PC-9 (cell line): ENCODE data around the gene CFAP54. TPM values are rescaled to one million over a fixed set of nuclear protein-coding genes. Genes with fewer than 3 reads are reported as not detected.

ENCODE experiments used
- BruUV-seq: library from RNA; stranded (reverse); fragments of 400-500 nt; replicated peaks from 2 replicates; lab custom pipeline; 2021; lab: Mats Ljungman, UMichigan
- CTCF ChIA-PET: fragments of 300-600 bp; sonication (Branson Sonifier 250); formaldehyde crosslinking; loops from one replicate; lab custom pipeline; 2022; ENCODE audit warnings: antibody characterized with exemption; lab: Charles Lee
- POLR2A ChIA-PET: fragments of 300-600 bp; sonication (Branson Sonifier 250); formaldehyde crosslinking; loops from one replicate; lab custom pipeline; 2022; ENCODE audit warnings: antibody characterized with exemption; ENCODE audit not compliant: unreplicated experiment; lab: Charles Lee
- DNase-seq, 2 experiments: peaks; one replicate each; pipeline versions ENCODE4 v3.0.0 to v3.0.0-alpha.2; 2015 to 2022; ENCODE audit warnings: mixed read lengths in 1 of 2
- H2AFZ ChIP-seq: fragments of 200-600 bp; sonication (generic); 2 replicates; pipeline ENCODE4 v1.8.1; 2017; ENCODE audit warnings: antibody characterized with exemption
- H3F3A ChIP-seq: fragments of 200-600 bp; sonication (generic); 2 replicates; pipeline ENCODE4 v1.8.1; 2017; ENCODE audit warnings: antibody characterized with exemption, mild to moderate bottlenecking, low read depth; ENCODE audit not compliant: insufficient read depth
- H3K27ac ChIP-seq: fragments of 200-600 bp; sonication (generic); 2 replicates; pipeline ENCODE4 v1.6.1; 2016; ENCODE audit warnings: mixed run types
- H3K27me3 ChIP-seq: fragments of 200-600 bp; sonication (generic); 2 replicates; pipeline ENCODE4 v1.6.1; 2016; ENCODE audit warnings: low read depth, mixed run types; ENCODE audit not compliant: insufficient read depth
- H3K36me3 ChIP-seq: fragments of 200-600 bp; sonication (generic); 2 replicates; pipeline ENCODE4 v1.6.1; 2016; ENCODE audit warnings: low read depth, mixed run types
- H3K4me1 ChIP-seq: fragments of 200-600 bp; sonication (generic); replicated peaks from 2 replicates; pipeline ENCODE4 v1.6.1; 2016; ENCODE audit warnings: mixed run types; ENCODE audit not compliant: insufficient read depth
- H3K4me2 ChIP-seq: fragments of 200-600 bp; sonication (generic); 2 replicates; pipeline ENCODE4 v1.6.1; 2017; ENCODE audit warnings: mixed run types
- H3K4me3 ChIP-seq: fragments of 200-600 bp; sonication (generic); 2 replicates; pipeline ENCODE4 v1.6.1; 2016; ENCODE audit warnings: mixed run types
- H3K79me2 ChIP-seq: fragments of 200-600 bp; sonication (generic); 2 replicates; pipeline ENCODE4 v1.6.1; 2017; ENCODE audit warnings: low read depth, mixed run types
- H3K9me2 ChIP-seq: fragments of 200-600 bp; sonication (generic); 2 replicates; pipeline ENCODE4 v1.8.1; 2017; ENCODE audit warnings: mild to moderate bottlenecking; ENCODE audit not compliant: insufficient read depth
- H3K9me3 ChIP-seq: fragments of 200-600 bp; sonication (generic); 2 replicates; pipeline ENCODE4 v1.8.1; 2016; ENCODE audit warnings: low read depth; ENCODE audit not compliant: insufficient read depth
- H4K20me1 ChIP-seq: fragments of 200-600 bp; sonication (generic); 2 replicates; pipeline ENCODE4 v1.8.1; 2017; ENCODE audit not compliant: insufficient read depth
- CTCF ChIP-seq: fragments of 200-600 bp; sonication (generic); conservative IDR thresholded peaks from 2 replicates; pipeline ENCODE4 v1.6.1; 2017; ENCODE audit warnings: mixed run types, antibody characterized with exemption, mild to moderate bottlenecking, moderate library complexity
- EZH2 ChIP-seq: fragments of 200-600 bp; sonication (generic); IDR thresholded peaks from 2 replicates; pipeline ENCODE4 v1.8.0; 2017; ENCODE audit warnings: antibody characterized with exemption, low read depth
- intact Hi-C: fragments of 100-400 bp; cut with micrococcal nuclease; formaldehyde crosslinking; loops from one replicate; pipeline ENCODE4 v1.10.0; 2022; ENCODE audit not compliant: unreplicated experiment
- total RNA-seq: library from RNA; stranded (reverse); gene quantifications from 2 replicates; pipeline ENCODE4 v1.2.3, GENCODE V29; 2021

Gene CFAP54
- total RNA-seq, 1 experiment from 2014 or later, result 16.4 TPM

- H3F3A ChIP-seq, result peaks cover 21% of the 10 kb centered on the region; the same call in 1 of the 2 replicates
- no peaks in the 10 kb centered on the region for H4K20me1 ChIP-seq
- H3K9me3 ChIP-seq, result peaks cover 19% of the 10 kb centered on the region
- TF ChIP-seq EZH2, result no peak
- TF ChIP-seq CTCF, result no peak
- ChIA-PET POLR2A (no interaction called here), CTCF (no interaction called here)
- H3K4me3 ChIP-seq, result no peak overlapping the region
- H3K27ac ChIP-seq, result 0 out of 2 replicates have a peak overlapping the region, but pooled peaks have one; percentile 36
- no peaks in the 10 kb centered on the region for H3K27me3 ChIP-seq
- H2AFZ ChIP-seq, result peak overlapping the region; percentile 59; the same call in 1 of the 2 replicates
- BruUV-seq, result no TSS peak
- H3K4me1 ChIP-seq, result peaks cover 36% of the 10 kb centered on the region
- peak in 1 of 2 experiments; percentile 48 for DNase-seq
- H3K9me2 ChIP-seq, result no peaks in the 10 kb centered on the region
- H3K79me2 ChIP-seq, result no peaks in the 10 kb centered on the region
- H3K36me3 ChIP-seq, result no peaks in the 10 kb centered on the region
- intact Hi-C loops, result no loop called here
- no peak overlapping the region for H3K4me2 ChIP-seq
Measured at GRCh38 chr12:96471368-96472050, 17.9 kb upstream of the CFAP54 start.

GRCh38 chr12:96472384-96472783 lies 17.0 kb upstream of the CFAP54 start:
- CTCF ChIA-PET, result no interaction called here
- no peak overlapping the region for H2AFZ ChIP-seq

GRCh38 chr12:96473394-96474093 lies 15.8 kb upstream of the CFAP54 start:
- Histone ChIP-seq H2AFZ (no peak overlapping the region), H3K4me2 (no peak overlapping the region), H3K36me3 (no peaks in the 10 kb centered on the region), H3K79me2 (no peaks in the 10 kb centered on the region), H3K27ac (no peak overlapping the region), H3K9me3 (peaks cover 19% of the 10 kb centered on the region), H3F3A (peaks cover 5% of the 10 kb centered on the region; the same call in 1 of the 2 replicates), H3K27me3 (no peaks in the 10 kb centered on the region), H3K4me1 (peaks cover 18% of the 10 kb centered on the region), H3K9me2 (no peaks in the 10 kb centered on the region), H4K20me1 (no peaks in the 10 kb centered on the region), H3K4me3 (no peak overlapping the region)
- TF ChIP-seq CTCF (no peak), EZH2 (no peak)
- no TSS peak for BruUV-seq
- POLR2A ChIA-PET, result no interaction called here
- no peak for DNase-seq
- intact Hi-C loops, result no loop called here
- CTCF ChIA-PET, result no interaction called here

More at GRCh38 chr12:96472384-96472783, 17.0 kb upstream of the CFAP54 start:
- Histone ChIP-seq H3F3A (peaks cover 12% of the 10 kb centered on the region; the same call in 1 of the 2 replicates), H3K9me2 (no peaks in the 10 kb centered on the region), H3K27me3 (no peaks in the 10 kb centered on the region), H3K79me2 (no peaks in the 10 kb centered on the region), H3K4me2 (no peak overlapping the region), H3K27ac (no peak overlapping the region; the same call in 1 of the 2 replicates), H3K9me3 (peaks cover 19% of the 10 kb centered on the region), H3K36me3 (no peaks in the 10 kb centered on the region), H4K20me1 (no peaks in the 10 kb centered on the region), H3K4me1 (peaks cover 27% of the 10 kb centered on the region), H3K4me3 (no peak overlapping the region)
- BruUV-seq, result no TSS peak
- POLR2A ChIA-PET, result no interaction called here
- TF ChIP-seq CTCF, result no peak
- TF ChIP-seq EZH2, result no peak
- intact Hi-C loops, result no loop called here
- DNase-seq, result no peak
